Peyer's patch (tissue), 4 donors: ENCODE results near the gene DYRK1A.

Source experiments
- CTCF ChIP-seq, 6 experiments: fragments of 450-650 bp in 4 of 6; fragments of 200-600 bp in 2 of 6; sonication (generic) in 1 of 6; IDR thresholded peaks; one replicate each; pipeline ENCODE4 v1.5.1; 2017 to 2019; ENCODE audit warnings: antibody characterized with exemption in 6 of 6, mild to moderate bottlenecking in 3 of 6, moderate library complexity in 1 of 6
- POLR2A ChIP-seq, 2 donors: fragments of 450-650 bp; IDR thresholded peaks; one replicate each; pipeline ENCODE4 v1.5.1; 2017; ENCODE audit warnings: antibody characterized with exemption in 2 of 2, mild to moderate bottlenecking in 2 of 2, moderate library complexity in 2 of 2

- TF ChIP-seq CTCF (IDR thresholded peaks at IDR 0.05) (no peak), POLR2A (IDR thresholded peaks at IDR 0.05) (no peak)
These were observed 35.8 kb downstream of the DYRK1A start for GRCh38 chr21:37402251-37402867.
